Activated CD4-positive, CD25-positive, alpha-beta regulatory T cell treated with anti-CD3 and anti-CD28 coated beads, Interleukin-2, amount 50 U/mL, for 72 hours (primary cell): Measurements from ENCODE around the gene WDR86.

Source experiments
- DNase-seq: peaks from one replicate; pipeline ENCODE4 v3.0.0; 2021

WDR86 gene

DNA sequence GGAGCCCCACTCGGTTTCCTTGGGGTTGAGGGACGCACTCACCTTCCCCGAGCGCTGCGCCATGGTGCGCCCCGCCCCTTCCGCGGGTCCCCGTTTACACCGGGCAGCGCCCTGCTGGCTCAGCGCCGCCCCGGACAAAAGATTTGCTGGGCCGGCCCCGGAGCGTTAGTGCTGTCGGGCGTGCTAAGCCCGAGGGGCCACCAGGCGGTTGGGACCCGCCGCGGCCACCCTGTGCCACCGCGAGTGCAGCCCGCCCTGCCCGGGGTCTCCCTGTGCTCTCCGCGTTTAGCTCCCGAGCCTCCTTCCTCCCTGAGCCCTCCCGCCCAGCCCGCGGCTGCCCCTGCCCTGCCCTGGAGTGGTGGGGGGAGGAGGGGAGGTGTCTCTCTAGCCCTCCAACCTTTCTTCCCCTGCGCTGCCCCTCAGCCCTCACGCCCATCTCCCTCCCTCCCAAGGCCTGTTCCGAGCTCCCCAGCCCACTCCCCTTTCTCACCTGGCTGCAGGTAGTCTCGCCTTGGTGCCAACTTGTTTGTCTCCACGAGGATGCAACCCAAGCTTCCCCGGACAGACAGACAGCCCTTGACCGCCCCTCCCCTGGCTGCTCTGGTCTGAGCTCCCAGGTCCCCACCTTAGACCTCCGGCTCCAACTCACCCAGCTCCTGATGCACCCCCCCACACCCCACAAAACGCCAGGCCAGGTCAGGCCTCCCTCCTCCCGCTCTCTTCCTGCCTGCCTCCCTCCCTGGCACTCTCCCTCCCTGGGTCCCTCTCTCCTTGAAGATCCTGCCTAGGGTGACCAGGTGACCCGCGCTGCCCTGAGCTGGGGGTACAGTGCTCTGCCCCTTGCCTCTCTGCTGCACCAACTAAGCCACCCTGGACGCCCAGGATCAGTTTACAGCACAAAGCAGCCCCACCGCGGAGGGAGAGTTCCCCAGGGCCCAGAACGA lies 30.3 kb upstream of the WDR86 start, which contains the start of gene CRYGN:
CRYGN (minus strand) TSS at position 287 of the 944 bp plus-strand sequence; CDS start at position 63, 224 bp downstream.
- DNase-seq = no peak

DNA sequence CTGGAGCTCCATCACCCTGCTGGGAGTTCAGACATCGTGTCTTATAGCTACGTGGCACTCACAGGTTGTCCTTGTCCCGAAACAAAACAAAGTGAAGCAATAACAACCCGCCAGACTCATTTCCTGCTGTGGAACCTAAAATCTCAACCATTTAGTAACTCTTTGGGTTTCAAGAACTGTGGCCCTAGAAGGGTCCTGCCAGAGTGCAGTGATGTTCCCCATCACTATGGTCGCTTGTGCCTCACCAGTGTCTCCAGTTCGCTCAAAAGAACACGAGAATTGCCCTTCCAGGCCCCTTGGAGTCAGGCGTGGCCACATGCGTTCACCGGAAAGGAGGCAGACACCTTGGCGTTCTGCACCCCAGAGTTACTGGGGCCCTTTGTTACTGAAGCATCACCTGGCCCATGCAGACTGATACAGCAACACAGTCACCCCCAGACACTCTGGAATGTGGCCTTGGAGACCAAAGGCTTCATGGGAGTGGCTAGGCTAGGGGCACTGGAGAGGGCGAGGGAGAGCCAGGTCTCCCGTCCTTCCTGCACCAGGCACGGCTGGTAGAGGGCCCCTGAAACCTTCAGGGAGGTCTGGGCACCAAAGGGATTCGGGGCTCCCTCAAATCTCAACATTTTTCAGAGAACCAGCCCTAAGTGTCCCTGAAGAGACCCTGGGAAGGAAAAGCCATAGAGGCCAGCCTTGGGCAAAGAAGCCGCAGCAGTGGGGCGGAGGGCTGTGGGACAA lies 29.2 kb upstream of the WDR86 start:
- DNase-seq = no peak

DNA sequence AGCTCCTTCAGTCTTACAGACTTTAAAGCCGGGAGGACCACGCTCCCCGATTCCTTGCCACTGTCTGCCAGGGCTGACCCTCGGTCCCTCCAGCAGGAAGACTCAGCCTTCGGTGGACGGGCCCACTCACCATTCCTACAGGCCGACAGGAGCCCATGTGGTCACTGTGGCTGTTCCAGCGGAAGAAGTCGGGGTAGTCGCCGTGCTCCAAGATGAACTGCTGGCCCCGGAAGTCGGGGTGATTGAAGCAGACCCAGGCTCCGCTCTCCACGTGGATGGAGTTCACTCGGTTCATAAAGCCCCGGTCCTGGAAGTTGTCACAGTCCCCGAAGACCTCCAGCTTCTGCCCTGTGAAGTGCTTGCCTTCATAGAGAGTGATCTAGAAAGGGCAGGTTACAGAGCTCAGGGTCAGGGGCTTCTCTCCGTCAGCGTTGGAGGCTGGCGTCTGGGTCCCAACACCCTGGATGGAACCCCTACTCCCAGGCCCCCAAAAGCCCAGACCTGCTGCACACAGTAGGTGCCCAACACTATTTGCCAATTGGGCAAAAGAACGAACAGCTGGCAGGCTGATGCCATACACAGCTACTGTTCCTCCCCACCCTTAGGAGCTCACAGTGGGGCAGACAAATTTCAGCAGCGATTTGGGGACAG lies 28.2 kb upstream of the WDR86 start:
- DNase-seq = no peak

DNA sequence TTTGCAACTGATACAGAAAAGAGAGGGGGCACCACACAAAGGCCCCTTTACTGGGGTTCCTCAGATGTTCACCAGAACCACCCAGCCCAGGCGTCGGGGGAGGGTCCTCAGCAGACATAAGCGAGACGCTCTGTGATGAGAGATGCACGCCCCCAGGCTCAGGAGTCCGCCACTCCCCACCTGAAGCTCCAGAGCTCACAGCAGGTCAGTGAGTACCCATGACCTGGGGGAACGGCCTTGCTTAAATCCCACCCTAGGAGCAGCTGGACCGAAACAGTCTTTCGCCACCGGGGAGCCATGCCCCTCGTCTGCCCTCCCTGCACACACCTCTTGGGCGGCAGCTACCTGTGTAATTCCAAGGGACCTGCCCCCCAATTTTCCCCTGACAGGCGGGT lies 27.3 kb upstream of the WDR86 start:
- no peak for DNase-seq

DNA sequence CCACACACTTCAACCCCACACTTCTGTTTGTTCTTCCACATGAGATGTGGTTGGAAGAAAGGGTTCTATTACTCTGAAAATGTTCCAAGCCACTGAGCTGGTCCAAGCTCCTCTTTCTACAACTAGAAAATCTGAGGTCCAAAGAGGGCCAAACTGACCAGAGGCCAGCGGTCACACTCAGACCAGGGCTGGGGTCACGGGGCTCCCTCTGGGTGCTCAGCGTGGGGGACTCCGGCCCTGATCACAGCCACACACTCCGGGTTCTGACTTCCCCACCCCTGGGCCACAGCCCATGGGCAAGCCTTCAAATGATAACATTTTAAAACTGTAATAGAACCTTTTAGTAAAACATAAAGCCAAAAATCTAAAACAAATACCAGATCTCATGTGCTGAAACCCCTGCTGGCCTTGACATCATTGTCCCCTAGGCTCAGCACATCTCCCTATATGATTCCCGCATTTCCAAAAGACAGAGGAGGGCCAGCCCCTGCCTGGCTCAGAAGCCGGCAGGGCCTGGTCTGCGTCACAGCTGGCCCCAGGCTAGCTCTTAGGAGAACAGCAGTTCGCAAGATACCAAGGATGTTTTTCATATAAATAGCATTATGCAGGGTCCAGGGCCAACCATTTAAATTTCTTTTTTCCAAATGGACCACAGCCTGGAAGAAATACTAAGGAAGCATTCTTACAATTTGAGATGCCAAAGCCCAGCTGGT lies 26.8 kb upstream of the WDR86 start:
- DNase-seq = no peak

DNA sequence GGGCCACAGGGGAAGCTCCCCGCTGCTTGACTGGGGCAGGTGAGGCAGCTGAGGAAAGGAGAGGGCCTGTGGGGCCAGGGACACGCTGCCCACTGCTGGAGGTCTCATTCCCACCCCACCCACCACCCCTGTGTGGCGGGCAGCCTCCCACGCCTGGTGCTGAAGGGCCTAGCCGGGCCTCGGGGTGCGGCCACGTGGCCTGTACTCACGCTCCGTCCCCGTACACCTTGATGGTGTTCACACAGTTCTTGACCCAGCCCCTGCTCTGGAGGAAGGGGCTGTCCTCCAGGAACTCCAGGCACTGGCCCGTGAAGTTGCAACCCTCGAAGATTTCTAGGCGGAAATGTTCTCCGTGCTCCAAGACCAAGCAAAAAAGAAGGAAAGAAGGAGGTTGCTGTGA lies 26.1 kb upstream of the WDR86 start:
- DNase-seq = no peak

DNA sequence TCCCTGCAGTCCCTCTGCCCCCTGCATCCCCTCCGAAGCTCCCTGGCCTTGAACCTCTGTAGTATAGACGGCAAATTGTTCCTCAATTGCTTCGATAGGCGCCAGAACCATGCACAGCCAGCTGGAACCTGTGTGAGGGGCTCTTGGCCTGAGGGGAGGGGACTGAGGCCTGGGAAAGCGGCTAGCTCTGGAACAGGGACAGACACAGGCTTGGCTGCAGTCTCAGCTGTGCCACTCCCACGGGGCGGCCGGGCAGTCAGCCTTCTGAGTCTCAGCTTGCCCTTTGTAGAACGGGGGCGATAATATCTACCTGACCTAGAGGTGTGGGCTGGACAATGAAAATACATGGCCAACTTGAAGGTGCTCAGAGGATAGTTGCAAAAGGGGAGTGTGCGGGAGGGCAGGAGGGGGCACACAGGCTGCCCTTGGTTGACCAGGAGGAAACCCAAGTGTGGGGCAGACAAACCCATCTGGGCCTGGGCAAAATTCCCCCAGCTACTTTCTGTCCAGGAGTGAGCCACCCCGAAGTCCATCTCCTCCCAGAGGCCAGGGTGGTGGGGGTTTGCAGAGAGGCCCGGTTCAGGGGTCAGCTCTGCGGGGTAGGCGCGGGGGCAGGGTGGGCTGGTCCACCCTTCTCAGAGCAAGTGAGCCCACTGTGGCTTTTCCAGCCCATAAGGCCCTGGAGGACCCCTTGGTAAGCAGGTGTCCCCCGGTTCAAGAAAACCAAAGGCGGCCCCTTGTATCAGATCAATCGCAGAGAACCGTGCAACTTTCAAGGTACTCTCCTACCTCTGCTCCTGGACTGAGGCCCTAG lies 25.5 kb upstream of the WDR86 start:
- no peak for DNase-seq

DNA sequence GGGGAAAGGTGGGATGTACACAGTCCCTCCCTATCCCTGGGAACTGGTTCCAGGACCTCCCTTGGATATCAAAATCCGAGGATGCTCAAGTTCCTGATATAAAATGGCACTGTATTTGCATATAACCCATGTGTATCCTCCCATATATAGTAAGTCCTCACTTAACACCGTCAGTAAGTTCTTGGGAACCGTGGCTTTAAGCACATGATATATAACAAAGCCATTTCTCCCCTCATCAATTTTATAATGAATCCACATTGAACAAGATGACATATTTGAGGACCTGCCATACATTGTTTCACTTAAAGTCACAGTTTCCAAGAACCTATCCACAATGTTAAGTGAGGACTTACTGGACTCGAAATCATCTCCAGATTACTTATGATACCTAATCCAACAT lies 24.7 kb upstream of the WDR86 start:
- DNase-seq = no peak

DNA sequence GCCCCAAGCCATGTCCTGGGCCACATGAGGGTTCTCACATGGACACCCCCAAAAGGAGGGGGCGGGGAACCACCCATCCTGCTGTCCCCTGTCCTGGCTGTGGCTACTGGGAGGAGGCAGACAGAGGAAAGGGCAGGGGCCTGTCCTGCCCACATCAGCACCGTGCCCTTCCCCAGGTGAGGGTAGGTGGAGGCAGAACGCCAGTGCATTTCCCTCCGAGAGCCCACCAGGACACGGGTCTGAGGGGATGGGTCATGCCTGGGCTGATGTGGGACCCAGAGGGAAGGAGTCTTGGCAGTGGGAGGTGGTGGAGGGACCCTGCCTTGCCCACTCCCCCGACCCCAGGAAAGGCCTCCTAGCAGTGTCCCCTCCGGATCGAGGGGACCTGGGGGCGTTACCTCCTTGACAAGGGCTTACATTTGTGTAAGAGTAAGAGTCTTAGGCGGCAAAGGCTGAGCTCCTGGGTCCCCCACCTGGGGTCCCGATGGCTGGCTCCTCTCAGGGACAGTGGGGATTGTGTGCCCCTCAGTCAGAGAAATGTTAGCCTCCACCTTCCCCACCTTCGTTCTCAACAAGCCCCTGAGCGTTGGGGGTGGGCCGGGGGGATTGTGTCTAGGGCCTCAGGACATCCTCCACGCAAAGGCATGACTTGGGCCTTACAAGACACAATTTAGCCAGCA lies 24.0 kb upstream of the WDR86 start:
- DNase-seq = no peak

DNA sequence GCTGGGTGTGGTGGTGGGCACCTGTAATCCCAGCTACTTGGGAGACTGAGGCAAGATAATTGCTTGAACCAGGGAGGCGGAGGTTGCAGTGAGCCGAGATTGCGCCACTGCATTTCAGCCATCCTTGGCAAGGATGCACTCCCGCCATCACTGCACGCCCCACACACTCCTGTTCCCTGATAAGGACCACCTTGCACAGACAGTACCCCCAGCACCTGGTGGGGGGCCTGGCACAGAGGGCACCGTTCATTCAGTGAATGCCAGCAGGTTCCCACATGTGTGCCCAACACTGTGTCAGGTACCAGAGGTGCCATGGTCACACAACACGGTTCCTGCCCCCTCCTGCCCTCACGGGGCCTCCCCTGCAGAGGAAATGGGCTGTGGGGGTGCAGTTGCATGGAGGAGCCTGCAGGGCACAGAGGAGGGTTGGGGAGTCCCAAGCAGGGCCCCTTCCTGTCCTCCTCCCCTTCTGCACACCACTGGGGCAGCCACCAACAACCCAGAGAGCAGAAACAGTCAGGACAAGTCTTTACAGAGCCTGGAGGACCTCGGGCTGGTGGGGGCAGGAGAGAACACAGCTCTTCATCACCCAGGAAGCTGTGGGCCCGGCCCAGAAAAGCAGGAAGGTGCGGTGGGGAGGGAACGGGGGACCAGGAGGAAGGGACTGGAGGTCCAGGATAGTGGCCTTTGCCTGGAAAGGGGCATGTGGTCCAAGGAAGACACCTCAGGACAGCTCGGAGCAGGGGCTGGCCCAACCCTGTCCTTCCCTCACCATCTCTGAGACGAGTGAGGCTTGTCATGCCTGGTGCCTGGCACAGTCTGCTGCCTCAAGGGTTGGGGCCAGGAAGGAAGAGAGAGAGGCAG lies 23.1 kb upstream of the WDR86 start:
- no peak for DNase-seq

DNA sequence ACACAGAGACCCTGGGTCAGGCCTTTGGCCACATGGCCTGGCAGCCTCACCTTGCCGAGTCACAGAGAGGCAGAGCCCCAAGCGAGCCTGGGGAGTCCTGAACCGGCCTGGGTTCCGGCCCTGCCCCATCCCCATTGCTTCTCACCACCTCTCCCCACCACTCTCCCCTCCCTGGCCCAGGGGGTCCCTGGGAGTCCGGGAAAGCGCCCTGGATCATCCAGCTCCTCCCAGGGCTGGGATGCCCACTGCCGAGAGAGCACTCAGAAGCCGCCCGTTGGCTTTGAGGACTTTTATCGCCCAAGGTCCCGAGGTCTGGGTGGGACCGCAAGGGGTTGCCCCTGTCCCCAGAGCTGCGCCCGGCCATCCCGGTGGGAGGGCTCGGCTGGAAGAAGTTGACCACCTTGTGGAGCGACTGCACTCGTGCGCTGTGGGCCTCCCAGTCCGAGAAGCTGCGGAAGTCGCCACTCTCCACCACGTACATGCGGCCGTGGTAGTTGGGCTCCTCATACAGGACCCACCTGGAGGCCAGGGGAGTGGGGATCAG lies 22.0 kb upstream of the WDR86 start:
- no peak for DNase-seq

DNA sequence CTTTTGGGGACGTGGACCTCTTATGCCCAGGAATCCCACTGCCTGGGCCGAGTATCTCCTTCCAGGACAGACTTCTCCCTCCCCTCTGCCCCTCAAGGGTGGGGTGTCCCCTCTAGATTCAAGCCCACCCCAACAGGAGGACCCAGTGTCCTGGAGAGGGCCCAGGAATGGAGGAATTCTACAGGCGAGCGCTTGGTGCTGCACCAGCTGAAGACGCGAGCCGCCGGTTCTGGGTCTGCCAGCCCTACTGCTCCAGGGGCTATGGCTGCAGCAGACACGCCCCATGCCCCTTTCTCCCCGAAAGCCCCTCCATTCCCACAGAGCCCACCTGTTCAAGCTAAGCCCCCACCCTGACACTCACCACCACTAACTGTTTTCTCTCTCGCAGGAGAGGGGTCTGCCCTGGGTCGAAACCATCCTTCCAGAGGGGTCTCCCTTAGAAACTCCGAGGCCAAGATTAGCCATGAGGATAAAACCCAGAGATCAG lies 21.5 kb upstream of the WDR86 start:
- DNase-seq = no peak

DNA sequence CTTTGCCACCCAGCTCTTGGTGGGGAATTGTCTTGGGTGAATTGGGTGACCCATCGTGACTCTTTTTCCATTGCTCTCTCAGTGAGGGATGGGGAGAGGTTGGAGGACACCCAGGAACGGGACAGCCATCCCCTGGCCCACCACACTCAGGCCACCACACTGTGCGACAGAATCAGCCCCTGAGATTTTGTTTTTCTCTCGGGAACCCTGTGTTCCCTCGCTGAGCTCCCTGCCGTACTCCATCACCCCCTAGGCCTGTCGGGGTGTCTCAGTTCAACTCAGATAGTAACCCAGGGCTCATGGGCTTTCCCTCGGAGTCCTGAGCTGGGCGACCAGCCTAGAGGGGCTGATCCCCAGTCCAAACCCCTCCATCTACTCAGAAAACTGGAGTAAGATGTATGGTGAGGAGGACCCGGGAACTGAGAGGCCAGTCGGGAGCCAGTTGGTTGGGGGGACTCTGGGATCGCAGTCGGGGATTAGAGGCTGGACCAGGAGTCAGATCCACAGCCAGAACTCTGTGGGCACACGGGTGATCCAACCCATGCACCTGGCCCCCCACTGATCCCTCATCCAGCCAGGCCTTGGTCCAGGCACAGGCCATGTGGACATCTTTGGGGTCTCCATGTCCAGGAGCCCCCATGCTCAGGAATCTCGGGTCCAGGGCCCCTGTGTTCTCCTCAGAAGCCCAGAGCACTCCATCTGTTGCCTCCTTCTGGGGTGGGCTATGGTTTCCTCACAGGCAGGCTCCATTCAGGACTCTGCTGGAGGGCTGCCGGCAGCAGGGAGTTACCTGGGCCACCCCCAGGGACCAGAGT lies 20.8 kb upstream of the WDR86 start:
- DNase-seq = no peak

DNA sequence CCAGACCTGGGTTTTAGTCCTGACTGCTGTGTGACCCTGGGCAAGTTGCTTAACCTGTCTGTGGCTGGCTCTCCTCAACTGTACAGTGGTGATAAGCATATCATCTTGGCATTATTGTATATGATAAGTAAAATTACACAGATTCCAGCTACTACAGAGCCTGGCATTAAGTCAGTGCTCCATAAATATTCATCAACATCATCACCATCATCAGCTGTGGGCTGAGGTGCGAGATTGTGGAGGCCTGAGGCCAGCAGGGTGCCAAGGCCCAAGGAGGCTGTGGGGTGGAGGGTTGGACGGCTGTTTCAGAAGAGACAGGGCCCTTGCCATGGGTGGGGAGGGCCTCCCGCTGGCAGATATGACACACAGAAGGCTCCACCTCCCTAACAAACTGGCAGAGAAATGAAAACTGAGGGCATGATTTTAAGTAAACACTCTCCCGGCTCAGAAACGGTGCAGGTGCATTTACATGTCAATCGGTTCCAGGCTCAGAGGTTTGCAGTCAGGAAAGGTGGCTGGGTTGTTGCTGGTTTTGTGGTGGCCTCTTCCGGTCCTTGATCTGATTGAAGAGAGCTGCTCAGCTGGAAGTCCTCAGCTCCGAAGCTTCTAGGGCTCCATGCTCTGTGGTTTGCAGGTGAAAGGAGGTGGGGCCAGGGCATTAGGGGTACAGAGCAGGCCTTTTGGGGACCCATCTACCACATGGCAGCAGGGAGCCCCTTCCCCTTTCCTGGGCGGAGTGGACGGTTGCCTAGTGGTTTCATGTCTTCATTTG lies 19.9 kb upstream of the WDR86 start:
- DNase-seq = no peak

DNA sequence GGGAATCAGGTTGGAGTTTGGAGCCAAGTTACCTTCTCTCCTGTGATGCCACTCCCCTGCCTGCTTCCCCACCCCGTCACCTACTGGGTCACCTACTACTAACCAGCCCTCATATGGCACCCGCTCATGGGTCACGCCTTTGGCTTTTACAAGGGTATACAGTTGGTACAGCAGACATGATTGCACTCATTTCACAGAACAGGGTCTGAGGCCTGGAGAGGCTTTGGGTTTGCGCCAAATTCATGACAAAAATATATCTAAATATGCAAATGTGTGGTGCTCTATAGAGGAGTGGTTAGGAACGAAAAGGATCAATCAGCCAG lies 19.4 kb upstream of the WDR86 start:
- no peak for DNase-seq

DNA sequence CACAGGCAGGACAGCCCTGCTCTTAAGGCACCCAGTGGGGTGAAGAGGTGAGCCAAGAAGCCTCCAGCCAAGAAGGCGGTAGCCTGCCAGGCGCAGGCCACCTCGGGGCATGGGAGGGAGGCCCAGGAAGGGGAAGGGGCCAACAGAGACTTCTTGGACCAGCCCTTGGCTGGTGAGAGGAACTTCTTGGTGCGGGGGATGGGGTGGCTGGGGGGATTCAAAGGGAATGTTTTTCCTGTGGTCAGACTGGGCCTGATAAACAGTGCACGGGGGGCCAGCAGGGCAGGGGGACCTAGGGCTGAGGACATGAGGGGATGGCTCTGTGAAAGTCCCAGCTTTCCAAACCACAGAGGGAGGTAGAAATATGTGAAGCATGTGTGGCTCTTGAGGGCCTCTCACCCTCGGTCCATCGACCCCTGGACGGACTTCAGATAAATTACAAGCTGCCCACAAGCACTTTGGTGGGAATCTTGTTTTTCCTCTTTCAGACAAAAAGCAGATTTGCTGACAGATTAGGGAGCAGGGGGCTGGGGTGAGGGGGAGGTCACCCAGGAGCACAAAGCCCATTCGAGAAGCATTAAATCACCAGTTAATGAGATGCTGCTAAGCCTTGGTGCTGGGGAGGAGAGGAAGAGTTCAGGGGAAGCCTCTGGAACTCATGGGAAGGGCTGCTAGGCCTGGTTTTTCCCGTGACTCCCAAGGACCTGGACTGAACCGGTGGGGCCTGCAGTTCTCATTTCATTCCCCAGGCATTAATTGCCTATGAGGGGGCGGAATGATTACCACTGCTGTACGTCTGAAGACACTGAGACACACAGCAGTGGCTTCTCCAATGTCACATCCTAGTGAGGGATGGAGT lies 18.8 kb upstream of the WDR86 start:
- DNase-seq = no peak

DNA sequence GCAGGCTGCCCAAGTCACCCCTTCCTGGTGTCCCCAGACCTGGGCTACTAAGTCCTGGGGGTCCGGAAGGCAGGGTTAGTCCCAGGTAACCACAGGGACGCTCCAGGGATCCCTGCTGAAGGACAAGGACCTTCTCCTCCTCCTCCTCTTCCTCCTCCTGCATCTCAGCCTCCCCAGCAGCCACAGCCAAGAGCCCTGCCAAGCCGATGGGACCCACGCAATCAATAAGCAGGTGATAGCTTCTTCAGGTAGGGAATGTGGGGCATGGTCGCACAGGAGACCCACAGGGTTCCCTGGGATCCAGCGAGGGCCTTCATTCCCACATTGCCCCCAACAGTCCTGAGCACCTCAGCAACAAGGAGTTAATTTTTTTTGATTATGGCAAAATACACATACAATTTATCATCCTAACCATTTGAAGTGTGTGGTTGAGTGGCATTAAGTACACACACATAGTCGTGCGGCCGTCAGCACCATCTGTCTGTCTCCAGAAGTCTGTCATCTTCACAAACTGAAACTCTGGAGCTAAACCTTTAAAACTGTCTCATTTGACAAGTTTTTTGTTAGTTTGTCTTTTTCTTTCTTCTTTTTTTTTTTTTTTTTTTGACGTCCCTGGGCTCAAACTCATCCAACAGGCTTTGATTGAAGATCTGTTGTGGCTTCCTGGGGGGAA lies 18.0 kb upstream of the WDR86 start:
- DNase-seq = no peak
